Measurements from ENCODE around the gene PPP1R17. TPM values are rescaled to one million over a fixed set of nuclear protein-coding genes. Genes with fewer than 3 reads are reported as not detected.

PPP1R17 gene
- total RNA-seq, 4 donors from 2014 or later = not detected

DNA sequence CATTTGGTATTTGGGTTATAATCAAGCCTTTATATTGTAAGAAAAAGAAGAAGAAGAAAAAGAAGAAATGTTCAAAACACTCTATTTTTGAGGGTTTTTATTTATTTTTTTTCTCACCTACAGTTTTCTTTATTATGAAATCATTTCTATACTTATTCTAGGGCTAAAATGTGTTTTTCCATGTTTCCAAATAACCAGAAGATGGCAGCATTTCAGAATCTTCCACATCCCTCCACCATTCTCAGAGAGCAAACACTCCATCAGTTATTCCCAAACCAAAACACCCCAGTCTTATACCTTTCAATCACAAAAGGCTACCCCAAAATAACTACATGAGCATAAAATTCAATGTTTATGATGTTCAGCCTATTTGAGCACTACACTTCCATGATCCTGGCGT is 38.7 kb upstream of the PPP1R17 start:
- WGBS = 100% methylated on average over 1 of the region's 1 CpG
- no peak for DNase-seq (ENCODE audit: low spot score in 2 of 2)
- no peaks in the 10 kb centered on the region for H3K27me3 ChIP-seq
- no peaks in the 10 kb centered on the region for H3K4me1 ChIP-seq
- TF ChIP-seq, protein P1, sequence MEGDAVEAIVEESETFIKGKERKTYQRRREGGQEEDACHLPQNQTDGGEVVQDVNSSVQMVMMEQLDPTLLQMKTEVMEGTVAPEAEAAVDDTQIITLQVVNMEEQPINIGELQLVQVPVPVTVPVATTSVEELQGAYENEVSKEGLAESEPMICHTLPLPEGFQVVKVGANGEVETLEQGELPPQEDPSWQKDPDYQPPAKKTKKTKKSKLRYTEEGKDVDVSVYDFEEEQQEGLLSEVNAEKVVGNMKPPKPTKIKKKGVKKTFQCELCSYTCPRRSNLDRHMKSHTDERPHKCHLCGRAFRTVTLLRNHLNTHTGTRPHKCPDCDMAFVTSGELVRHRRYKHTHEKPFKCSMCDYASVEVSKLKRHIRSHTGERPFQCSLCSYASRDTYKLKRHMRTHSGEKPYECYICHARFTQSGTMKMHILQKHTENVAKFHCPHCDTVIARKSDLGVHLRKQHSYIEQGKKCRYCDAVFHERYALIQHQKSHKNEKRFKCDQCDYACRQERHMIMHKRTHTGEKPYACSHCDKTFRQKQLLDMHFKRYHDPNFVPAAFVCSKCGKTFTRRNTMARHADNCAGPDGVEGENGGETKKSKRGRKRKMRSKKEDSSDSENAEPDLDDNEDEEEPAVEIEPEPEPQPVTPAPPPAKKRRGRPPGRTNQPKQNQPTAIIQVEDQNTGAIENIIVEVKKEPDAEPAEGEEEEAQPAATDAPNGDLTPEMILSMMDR (IDR thresholded peaks at IDR 0.05) = no peak
- no peak for TF ChIP-seq POLR2A (IDR thresholded peaks at IDR 0.05)
- no peak for TF ChIP-seq POLR2AphosphoS5 (IDR thresholded peaks at IDR 0.05)
- no peak for TF ChIP-seq EP300 (IDR thresholded peaks at IDR 0.05)
- no peak overlapping the region for H3K4me3 ChIP-seq
- no peak overlapping the region for H3K27ac ChIP-seq
- H3K9me3 ChIP-seq = no peaks in the 10 kb centered on the region
- no peaks in the 10 kb centered on the region for H3K36me3 ChIP-seq

DNA sequence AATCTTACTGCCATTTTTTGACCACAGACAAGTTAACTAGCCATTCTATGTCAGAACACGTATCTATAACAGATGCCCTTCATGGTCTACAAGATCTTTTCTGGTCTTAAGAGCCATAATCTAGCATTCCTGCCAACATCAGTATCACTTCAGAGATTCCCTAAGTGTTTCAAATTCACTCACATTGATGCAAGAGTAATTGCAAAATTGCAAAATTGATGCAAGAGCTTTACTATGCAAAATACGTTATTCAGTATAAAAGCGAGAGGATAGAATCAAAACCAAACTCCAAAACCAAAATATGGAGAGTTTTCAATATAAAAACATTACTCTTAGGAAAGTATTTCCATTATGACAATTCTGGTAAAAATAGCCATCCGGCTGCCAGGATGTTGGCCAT is 38.1 kb upstream of the PPP1R17 start:
- Histone ChIP-seq H3K27me3 (no peaks in the 10 kb centered on the region), H3K4me3 (no peak overlapping the region), H3K9me3 (no peaks in the 10 kb centered on the region), H3K4me1 (no peaks in the 10 kb centered on the region), H3K27ac (no peak overlapping the region), H3K36me3 (no peaks in the 10 kb centered on the region)
- DNase-seq (ENCODE audit: low spot score in 2 of 2) = no peak
- WGBS = 88% methylated on average over 4 of the region's 4 CpGs
- TF ChIP-seq EP300 (IDR thresholded peaks at IDR 0.05) (no peak), POLR2A (IDR thresholded peaks at IDR 0.05) (no peak), POLR2AphosphoS5 (IDR thresholded peaks at IDR 0.05) (no peak)
- TF ChIP-seq, protein P1 (IDR thresholded peaks at IDR 0.05) = no peak

DNA sequence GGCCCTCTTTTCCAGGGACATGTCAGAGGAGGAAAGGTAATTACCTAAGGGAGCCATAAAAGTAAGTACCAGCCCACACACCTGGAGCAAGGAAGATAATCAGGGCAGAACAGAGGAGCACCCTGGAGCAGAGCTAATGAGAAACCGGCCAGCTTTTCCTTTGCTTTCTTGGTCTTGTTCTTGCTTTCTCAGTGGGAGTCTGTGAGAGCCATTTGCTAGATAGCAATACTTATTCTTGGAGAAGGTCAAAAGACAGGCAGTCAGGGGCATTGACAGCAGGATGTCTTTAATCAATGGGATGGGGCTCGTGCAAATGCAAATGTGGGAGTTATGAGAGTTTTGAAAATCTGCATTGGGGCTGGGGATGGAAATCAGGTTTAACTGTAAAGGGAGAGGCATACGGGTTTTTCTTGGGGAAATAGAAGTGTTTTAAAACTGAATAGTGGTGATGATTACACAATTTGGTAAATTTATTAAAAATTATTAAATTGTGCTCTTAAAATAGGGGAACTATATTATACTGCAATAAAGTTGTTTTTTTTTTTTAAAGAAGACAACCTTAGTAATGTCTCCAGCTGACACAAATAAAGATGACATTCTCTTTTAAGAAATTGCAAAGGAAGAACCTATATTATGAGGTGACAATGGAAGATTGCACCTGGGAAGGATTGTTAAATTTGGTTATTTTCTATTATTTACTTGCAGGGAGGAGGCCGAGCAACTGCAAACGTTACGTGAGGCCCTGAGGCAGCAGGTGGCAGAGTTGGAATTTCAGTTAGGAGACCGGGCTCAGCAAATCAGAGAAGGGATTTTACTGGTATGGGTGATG is 35.6 kb upstream of the PPP1R17 start:
- no peak for DNase-seq (ENCODE audit: low spot score in 2 of 2)

DNA sequence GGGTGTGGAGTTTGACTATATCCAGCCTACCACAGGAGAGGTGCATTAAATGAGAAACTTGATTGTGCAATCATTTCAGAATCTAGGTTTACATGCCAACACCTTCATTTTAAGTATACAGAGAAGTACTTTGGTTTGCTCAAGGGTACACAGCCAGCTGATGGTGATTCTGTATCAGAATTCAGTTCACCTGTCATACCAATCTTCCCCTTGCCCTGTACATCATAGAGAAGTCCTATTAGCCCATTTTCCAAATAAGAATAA is 35.0 kb upstream of the PPP1R17 start:
- no peak for DNase-seq (ENCODE audit: low spot score in 2 of 2)
- Histone ChIP-seq H3K27ac (no peak overlapping the region), H3K9me3 (no peaks in the 10 kb centered on the region), H3K36me3 (no peaks in the 10 kb centered on the region), H3K4me3 (no peak overlapping the region), H3K4me1 (no peaks in the 10 kb centered on the region), H3K27me3 (no peaks in the 10 kb centered on the region)
- TF ChIP-seq POLR2AphosphoS5 (IDR thresholded peaks at IDR 0.05) (no peak), POLR2A (IDR thresholded peaks at IDR 0.05) (no peak), EP300 (IDR thresholded peaks at IDR 0.05) (no peak)
- TF ChIP-seq, protein P1 (IDR thresholded peaks at IDR 0.05) = no peak

More for the DNA sequence above, 35.6 kb upstream of the PPP1R17 start:
- TF ChIP-seq, protein P1 (IDR thresholded peaks at IDR 0.05) = no peak
- TF ChIP-seq EP300 (IDR thresholded peaks at IDR 0.05) (no peak), POLR2AphosphoS5 (IDR thresholded peaks at IDR 0.05) (no peak), POLR2A (IDR thresholded peaks at IDR 0.05) (no peak)
- no peak overlapping the region for H3K4me3 ChIP-seq
- H3K27me3 ChIP-seq = no peaks in the 10 kb centered on the region
- no peaks in the 10 kb centered on the region for H3K4me1 ChIP-seq
- H3K9me3 ChIP-seq = no peaks in the 10 kb centered on the region
- 71% methylated on average over 7 of the region's 7 CpGs for WGBS
- H3K36me3 ChIP-seq = no peaks in the 10 kb centered on the region
- H3K27ac ChIP-seq = no peak overlapping the region

DNA sequence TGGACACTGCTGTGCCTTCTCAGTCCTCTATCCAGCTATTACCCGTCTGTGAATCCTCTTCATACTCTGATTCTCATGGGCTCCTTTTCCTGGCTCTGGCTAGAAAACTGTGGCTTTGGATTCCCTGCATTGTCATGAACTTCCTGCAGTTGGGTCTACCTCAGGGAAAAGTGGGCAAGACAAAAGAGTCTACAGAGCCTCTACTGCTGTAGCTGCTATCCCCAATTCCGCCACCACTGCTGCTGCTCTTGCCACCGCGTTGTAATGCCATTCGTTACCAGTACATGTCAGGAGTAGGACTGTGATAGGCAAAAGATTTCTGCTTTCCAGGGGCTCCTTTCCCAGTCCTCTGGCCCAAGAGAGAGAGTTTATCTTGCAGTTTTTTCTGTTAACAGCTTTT is 23.9 kb upstream of the PPP1R17 start:
- TF ChIP-seq POLR2A (IDR thresholded peaks at IDR 0.05) = no peak
- TF ChIP-seq POLR2AphosphoS5 (IDR thresholded peaks at IDR 0.05) = no peak
- no peak for TF ChIP-seq EP300 (IDR thresholded peaks at IDR 0.05)
- TF ChIP-seq, protein P1 (IDR thresholded peaks at IDR 0.05) = no peak
- Histone ChIP-seq H3K9me3 (no peaks in the 10 kb centered on the region), H3K36me3 (no peaks in the 10 kb centered on the region), H3K4me1 (no peaks in the 10 kb centered on the region), H3K27ac (no peak overlapping the region), H3K4me3 (no peak overlapping the region), H3K27me3 (no peaks in the 10 kb centered on the region)
- WGBS = 66% methylated on average over 5 of the region's 5 CpGs
- no peak for DNase-seq (ENCODE audit: low spot score in 2 of 2)
